Lung (tissue), 12 donors: ENCODE results near the gene PSMD12. TPM values are rescaled to one million over a fixed set of nuclear protein-coding genes. Genes with fewer than 3 reads are reported as not detected.

Source experiments
- ATAC-seq: fragments of 200-7000 bp; cut with Tn5 transposase; one replicate; pipeline ENCODE4 v1.9.1; 2020; ENCODE audit warnings: moderate number of reproducible peaks; ENCODE audit not compliant: insufficient read depth, low FRiP score
- DNase-seq, 3 donors: peaks; one replicate each; pipeline ENCODE4 v3.0.0-alpha.2; 2013 to 2017
- H3K27ac ChIP-seq, 2 donors: one replicate each; pipeline ENCODE4 v1.5.1; 2013; ENCODE audit warnings: mild to moderate bottlenecking in 2 of 2, moderate library complexity in 2 of 2, control low read depth in 1 of 2, inconsistent platforms in 1 of 2, low read depth in 1 of 2, low read length in 1 of 2
- H3K27me3 ChIP-seq, 3 donors: one replicate each; pipeline ENCODE4 v1.5.1; 2013; ENCODE audit warnings: low read length in 2 of 3; ENCODE audit not compliant: control insufficient read depth in 3 of 3, insufficient read depth in 3 of 3
- H3K36me3 ChIP-seq, 4 donors: one replicate each; pipeline ENCODE4 v1.5.1; 2013; ENCODE audit warnings: low read length in 4 of 4, mild to moderate bottlenecking in 1 of 4, moderate library complexity in 1 of 4; ENCODE audit not compliant: control insufficient read depth in 4 of 4, insufficient read depth in 4 of 4
- H3K4me1 ChIP-seq, 5 donors: one replicate each; pipeline ENCODE4 v1.5.1; 2013; ENCODE audit warnings: low read length in 5 of 5, mild to moderate bottlenecking in 2 of 5, moderate library complexity in 1 of 5; ENCODE audit not compliant: control insufficient read depth in 5 of 5, insufficient read depth in 5 of 5
- H3K4me3 ChIP-seq: one replicate; pipeline ENCODE4 v1.5.1; 2013; ENCODE audit warnings: mild to moderate bottlenecking, control low read depth, moderate library complexity
- H3K9ac ChIP-seq, 2 donors: one replicate each; pipeline ENCODE4 v1.5.1; 2013; ENCODE audit warnings: low read length in 2 of 2, control low read depth in 1 of 2; ENCODE audit not compliant: insufficient read depth in 1 of 2
- H3K9me3 ChIP-seq, 4 donors: one replicate each; pipeline ENCODE4 v1.5.1; 2013; ENCODE audit warnings: low read length in 3 of 4, mild to moderate bottlenecking in 1 of 4, moderate library complexity in 1 of 4; ENCODE audit not compliant: control insufficient read depth in 4 of 4, insufficient read depth in 3 of 4
- CTCF ChIP-seq: IDR thresholded peaks from 2 replicates; pipeline ENCODE4 v1.5.1; 2012; ENCODE audit warnings: mild to moderate bottlenecking; ENCODE audit errors: control extremely low read depth, extremely low read depth
- WGBS, 2 donors: extraction: QIAGEN DNeasy Blood & Tissue Kit; methylation state at CpG; one replicate each; pipeline ENCODE4 v1.1.7; 2013; 5-methylcytosine and 5-hydroxymethylcytosine counted together
- polyA plus RNA-seq, 2 donors: library from polyadenylated mRNA; stranded (reverse); fragments of 200-250 nt; gene quantifications; one replicate each; pipeline ENCODE4 v1.2.1, GENCODE V29; 2013
- total RNA-seq, 2 donors: library from RNA; depleted of rRNA in 1 of 2; stranded (reverse); fragments of >200 nt in 1 of 2; gene quantifications; one replicate each; pipeline ENCODE4 v1.2.1, GENCODE V29; 2014 to 2021
- donor health status: control.
- donor health status: control.
- donor health status: Bipolar disorder and iron deficiency.
- donor health status: healthy.
- donor health status: DM: yes; HTN: yes; CAD: no.

The PSMD12 gene
- total and polyA plus RNA-seq, 4 donors: 27.3 to 47.8 (median 37.2) TPM

- peaks cover 0 to 7% (median 2%) of the 10 kb centered on the region in 5 donors for H3K4me1 ChIP-seq
- no peak for DNase-seq
- ATAC-seq: no peak
- no peak for TF ChIP-seq CTCF
- no peak overlapping the region for H3K27ac ChIP-seq
- H3K9me3 ChIP-seq: no peaks in the 10 kb centered on the region
- H3K27me3 ChIP-seq: no peaks in the 10 kb centered on the region
- 58 to 83% methylated on average over 16 of the region's 16 CpGs for WGBS, 2 donors
- H3K4me3 ChIP-seq: no peak overlapping the region
- no peak overlapping the region for H3K9ac ChIP-seq
- no peaks in the 10 kb centered on the region for H3K36me3 ChIP-seq
Observed at GRCh38 chr17:67401598-67402504, 35.5 kb upstream of the PSMD12 start.

GRCh38 chr17:67401106-67401505, 34.7 kb upstream of the PSMD12 start:
- no peak overlapping the region for H3K27ac ChIP-seq
- no peaks in the 10 kb centered on the region for H3K9me3 ChIP-seq
- ATAC-seq (no peak), DNase-seq (no peak)
- WGBS, 2 donors: 92 to 96% methylated on average over 9 of the region's 9 CpGs
- no peak for TF ChIP-seq CTCF
- no peak overlapping the region for H3K4me3 ChIP-seq
- no peaks in the 10 kb centered on the region for H3K36me3 ChIP-seq
- no peak overlapping the region for H3K9ac ChIP-seq
- H3K27me3 ChIP-seq: no peaks in the 10 kb centered on the region
- H3K4me1 ChIP-seq: peaks cover 0 to 7% (median 2%) of the 10 kb centered on the region in 5 donors

- Histone ChIP-seq H3K9ac (no peak overlapping the region), H3K27ac (no peak overlapping the region), H3K27me3 (no peaks in the 10 kb centered on the region), H3K4me1 (peaks cover 0 to 7% (median 2%) of the 10 kb centered on the region in 5 donors), H3K4me3 (no peak overlapping the region), H3K36me3 (no peaks in the 10 kb centered on the region), H3K9me3 (no peaks in the 10 kb centered on the region)
- ATAC-seq: no peak
- WGBS, 2 donors: 13 to 26% methylated on average over 6 of the region's 6 CpGs
- peak in 2 of 3 donors; percentile 30 to 50 for DNase-seq
- no peak for TF ChIP-seq CTCF
Observed at GRCh38 chr17:67400193-67400592, 33.8 kb upstream of the PSMD12 start.
